ENCODE results near the gene GBE1. TPM values are rescaled to one million over a fixed set of nuclear protein-coding genes. Genes with fewer than 3 reads are reported as not detected.

Gene GBE1
- total RNA-seq, 5 donors from 2014 or later (not counting 1 experiment from before 2014, with no cell fraction given): 8.1 to 9.2 (median 8.7) TPM

DNA sequence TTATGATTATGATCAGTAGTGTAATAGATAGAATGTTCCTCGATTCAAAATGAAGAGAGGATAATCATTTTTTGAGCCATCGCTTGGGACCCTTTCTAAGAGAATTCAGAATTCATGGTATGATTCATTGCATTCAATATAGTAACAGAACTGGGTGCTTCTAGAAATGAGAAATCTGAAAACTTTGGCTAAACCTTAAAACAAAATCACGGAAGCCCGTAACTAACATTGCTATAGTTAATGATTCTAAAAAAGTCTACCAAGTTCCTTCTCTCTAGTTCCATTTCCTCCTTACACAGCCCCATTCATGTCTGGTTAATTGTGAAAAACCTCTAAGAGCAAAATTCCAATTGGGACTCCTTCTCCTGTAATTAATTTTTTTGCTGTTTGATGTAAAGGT lies 217.1 kb downstream of the GBE1 start:
- no peaks in the 10 kb centered on the region for H3K9me3 ChIP-seq
- Mint-ChIP-seq H3K36me3 (peaks cover 17% of the 10 kb centered on the region), H3K4me1 (peaks cover 0 to 4% (median 0%) of the 10 kb centered on the region in 3 donors), H3K27me3 (no peaks in the 10 kb centered on the region), H3K9me3 (peaks cover 4 to 6% (median 6%) of the 10 kb centered on the region in 3 donors), H3K27ac (no peak overlapping the region), H3K4me3 (no peak overlapping the region)
- no peak overlapping the region for H3K27ac ChIP-seq (ENCODE audit: low read length)
- H3K4me3 ChIP-seq (ENCODE audit: control insufficient read depth in 1 of 2, extremely low read depth in 1 of 2, low read length in 1 of 2): no peak overlapping the region
- H3K27me3 ChIP-seq (replicated peaks in 1 of 2; ENCODE audit: control insufficient read depth in 2 of 2, extremely low read depth in 1 of 2, insufficient read depth in 2 of 2, low read length in 1 of 2): no peaks in the 10 kb centered on the region
- H3K36me3 ChIP-seq (ENCODE audit: control insufficient read depth in 2 of 2, extremely low read depth in 1 of 2, insufficient read depth in 1 of 2, low read length in 1 of 2): no peaks in the 10 kb centered on the region
- WGBS (ENCODE audit: insufficient coverage): no CpG with 5 or more reads among the region's 4 CpGs
- no peak for DNase-seq
- ATAC-seq (replicated peaks in 1 of 4): no peak
- CTCF ChIA-PET: no interaction called here
- POLR2A ChIA-PET: no interaction called here
- H3K4me1 ChIP-seq (ENCODE audit: control insufficient read depth in 1 of 2, extremely low read depth in 1 of 2, insufficient read depth in 2 of 2, low read length in 2 of 2): no peaks in the 10 kb centered on the region

DNA sequence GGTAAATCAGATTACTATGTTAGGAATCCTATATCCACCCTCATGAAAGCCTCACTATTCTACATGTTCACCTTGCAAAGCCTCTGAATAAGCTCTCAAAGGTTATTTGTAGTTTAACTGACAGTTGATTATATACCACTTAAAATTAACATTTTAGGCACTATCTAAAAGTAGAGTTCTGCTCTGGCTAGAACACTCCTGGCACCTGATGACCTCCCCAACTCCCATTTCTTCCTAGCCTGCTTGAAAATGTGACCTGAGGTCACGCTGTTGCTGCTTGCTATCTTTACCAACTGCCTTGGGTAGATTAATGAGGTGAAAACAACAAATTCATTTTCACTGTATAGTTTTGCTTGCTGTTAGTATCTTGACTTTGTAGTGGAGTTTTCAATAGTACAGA lies 220.7 kb downstream of the GBE1 start:
- no CpG with 5 or more reads among the region's 1 CpG for WGBS (ENCODE audit: insufficient coverage)

DNA sequence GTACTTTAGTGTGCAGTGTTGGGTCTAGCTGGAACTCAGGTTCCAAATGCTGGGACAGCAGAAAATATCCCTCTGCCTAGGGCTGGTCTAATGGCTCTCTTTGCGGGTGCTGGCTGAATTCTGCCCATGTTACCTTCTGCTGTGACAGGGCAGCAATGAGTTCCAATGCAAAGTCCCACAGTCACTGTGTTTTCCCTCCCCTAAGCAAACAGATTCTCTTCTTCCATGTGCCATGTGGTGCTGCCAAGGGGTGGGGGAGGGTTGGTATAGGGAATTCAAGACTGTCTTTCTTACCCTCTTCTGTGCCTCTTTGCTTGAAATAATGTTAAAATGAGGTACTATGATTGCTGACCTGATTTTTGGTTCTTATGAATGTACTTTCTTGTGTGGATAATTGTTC lies 229.6 kb downstream of the GBE1 start:
- H3K27me3 ChIP-seq (replicated peaks in 1 of 2; ENCODE audit: control insufficient read depth in 2 of 2, extremely low read depth in 1 of 2, insufficient read depth in 2 of 2, low read length in 1 of 2): no peaks in the 10 kb centered on the region
- peaks cover 70% of the 10 kb centered on the region for H3K36me3 Mint-ChIP-seq
- no peak overlapping the region for H3K4me3 Mint-ChIP-seq
- peaks cover 7 to 27% (median 19%) of the 10 kb centered on the region in 3 donors for H3K9me3 Mint-ChIP-seq
- no peak overlapping the region for H3K27ac ChIP-seq (ENCODE audit: low read length)
- WGBS (ENCODE audit: insufficient coverage): 100% methylated on average over 1 of the region's 1 CpG
- H3K9me3 ChIP-seq: no peaks in the 10 kb centered on the region
- ATAC-seq (replicated peaks in 1 of 4) (no peak), DNase-seq (no peak)
- no peaks in the 10 kb centered on the region for H3K4me1 Mint-ChIP-seq
- no peaks in the 10 kb centered on the region for H3K4me1 ChIP-seq (ENCODE audit: control insufficient read depth in 1 of 2, extremely low read depth in 1 of 2, insufficient read depth in 2 of 2, low read length in 2 of 2)
- CTCF ChIA-PET: no interaction called here
- no peak overlapping the region for H3K4me3 ChIP-seq (ENCODE audit: control insufficient read depth in 1 of 2, extremely low read depth in 1 of 2, low read length in 1 of 2)
- no peak overlapping the region for H3K27ac Mint-ChIP-seq
- no peaks in the 10 kb centered on the region for H3K36me3 ChIP-seq (ENCODE audit: control insufficient read depth in 2 of 2, extremely low read depth in 1 of 2, insufficient read depth in 1 of 2, low read length in 1 of 2)
- POLR2A ChIA-PET: no interaction called here
- H3K27me3 Mint-ChIP-seq: no peaks in the 10 kb centered on the region

More for the DNA sequence above, 220.7 kb downstream of the GBE1 start:
- Mint-ChIP-seq H3K27me3 (no peaks in the 10 kb centered on the region), H3K9me3 (no peaks in the 10 kb centered on the region), H3K4me1 (no peaks in the 10 kb centered on the region), H3K4me3 (no peak overlapping the region), H3K27ac (no peak overlapping the region), H3K36me3 (peaks cover 12% of the 10 kb centered on the region)
- ATAC-seq (replicated peaks in 1 of 4) (no peak), DNase-seq (no peak)
- Histone ChIP-seq H3K27me3 (replicated peaks in 1 of 2; ENCODE audit: control insufficient read depth in 2 of 2, extremely low read depth in 1 of 2, insufficient read depth in 2 of 2, low read length in 1 of 2) (no peaks in the 10 kb centered on the region), H3K4me3 (ENCODE audit: control insufficient read depth in 1 of 2, extremely low read depth in 1 of 2, low read length in 1 of 2) (no peak overlapping the region), H3K4me1 (ENCODE audit: control insufficient read depth in 1 of 2, extremely low read depth in 1 of 2, insufficient read depth in 2 of 2, low read length in 2 of 2) (no peaks in the 10 kb centered on the region), H3K9me3 (no peaks in the 10 kb centered on the region), H3K36me3 (ENCODE audit: control insufficient read depth in 2 of 2, extremely low read depth in 1 of 2, insufficient read depth in 1 of 2, low read length in 1 of 2) (no peaks in the 10 kb centered on the region), H3K27ac (ENCODE audit: low read length) (no peak overlapping the region)
- ChIA-PET CTCF (no interaction called here), POLR2A (no interaction called here)

DNA sequence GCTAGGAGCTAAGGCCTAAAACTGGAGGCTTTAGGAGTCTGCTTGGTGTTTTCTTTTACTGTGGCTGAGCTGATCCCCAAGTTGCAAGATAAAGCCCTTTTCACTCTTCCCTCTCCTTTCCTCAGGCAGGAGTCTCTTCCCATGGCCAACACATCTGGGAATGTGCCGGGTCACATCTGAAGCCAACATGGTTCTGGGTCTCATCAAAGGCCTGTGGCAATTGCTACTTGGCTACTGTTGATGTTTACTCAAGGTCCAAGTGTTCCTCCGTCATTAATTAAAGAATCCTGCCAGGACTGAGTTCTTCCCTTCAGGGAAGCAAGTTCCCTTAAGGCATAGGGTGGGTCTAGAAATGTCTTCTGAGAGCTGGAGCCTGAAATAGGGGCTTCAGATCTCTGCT lies 230.2 kb downstream of the GBE1 start:
- POLR2A ChIA-PET: no interaction called here
- Histone ChIP-seq H3K27ac (ENCODE audit: low read length) (no peak overlapping the region), H3K4me1 (ENCODE audit: control insufficient read depth in 1 of 2, extremely low read depth in 1 of 2, insufficient read depth in 2 of 2, low read length in 2 of 2) (no peaks in the 10 kb centered on the region), H3K9me3 (no peaks in the 10 kb centered on the region), H3K27me3 (replicated peaks in 1 of 2; ENCODE audit: control insufficient read depth in 2 of 2, extremely low read depth in 1 of 2, insufficient read depth in 2 of 2, low read length in 1 of 2) (no peaks in the 10 kb centered on the region), H3K4me3 (ENCODE audit: control insufficient read depth in 1 of 2, extremely low read depth in 1 of 2, low read length in 1 of 2) (no peak overlapping the region), H3K36me3 (ENCODE audit: control insufficient read depth in 2 of 2, extremely low read depth in 1 of 2, insufficient read depth in 1 of 2, low read length in 1 of 2) (no peaks in the 10 kb centered on the region)
- DNase-seq: no peak
- no peak overlapping the region for H3K27ac Mint-ChIP-seq
- 88% methylated on average over 1 of the region's 2 CpGs for WGBS (ENCODE audit: insufficient coverage)
- H3K4me1 Mint-ChIP-seq: no peaks in the 10 kb centered on the region
- peaks cover 7 to 27% (median 19%) of the 10 kb centered on the region in 3 donors for H3K9me3 Mint-ChIP-seq
- H3K4me3 Mint-ChIP-seq: no peak overlapping the region
- H3K36me3 Mint-ChIP-seq: peaks cover 72% of the 10 kb centered on the region
- CTCF ChIA-PET: no interaction called here
- no peaks in the 10 kb centered on the region for H3K27me3 Mint-ChIP-seq
- no peak for ATAC-seq (replicated peaks in 1 of 4)

DNA sequence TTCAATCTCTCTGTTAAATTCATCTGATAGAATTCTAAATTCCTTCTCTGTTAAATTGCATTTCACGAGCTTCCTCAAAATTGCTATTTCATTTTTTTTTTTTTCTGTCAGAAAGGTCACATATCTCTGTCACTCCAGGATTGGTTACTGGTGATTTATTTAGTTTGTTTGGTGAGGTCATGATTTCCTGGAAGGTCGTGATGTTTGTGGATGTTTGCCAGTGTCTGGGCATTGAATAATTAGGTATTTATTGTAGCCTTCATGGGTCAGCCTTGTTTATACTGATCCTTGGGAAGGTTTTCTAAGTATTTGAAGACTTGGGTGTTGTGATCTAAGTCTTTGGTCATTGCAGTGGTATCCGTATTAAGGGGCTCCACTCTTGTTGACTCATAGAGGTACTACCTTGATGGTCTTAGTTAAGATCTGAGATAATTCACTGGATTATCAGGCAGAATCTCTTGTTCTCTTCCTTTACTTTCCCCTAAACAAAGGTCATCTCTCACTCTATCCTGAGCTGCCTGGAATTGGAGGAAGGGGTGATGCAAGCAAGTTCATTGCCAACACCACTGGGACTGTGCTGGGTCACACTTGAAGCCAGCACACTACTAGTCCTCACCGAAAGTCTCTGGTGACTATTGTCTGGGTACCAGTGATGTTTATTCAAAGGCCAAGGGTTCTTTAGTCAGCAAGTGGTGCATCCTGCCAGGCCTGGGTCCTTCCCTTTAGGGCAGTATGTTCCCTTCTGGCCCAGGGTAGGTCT lies 231.1 kb downstream of the GBE1 start:
- H3K36me3 Mint-ChIP-seq: peaks cover 74% of the 10 kb centered on the region
- H3K4me3 Mint-ChIP-seq: no peak overlapping the region
- H3K4me1 Mint-ChIP-seq: no peaks in the 10 kb centered on the region
- Histone ChIP-seq H3K4me1 (ENCODE audit: control insufficient read depth in 1 of 2, extremely low read depth in 1 of 2, insufficient read depth in 2 of 2, low read length in 2 of 2) (no peaks in the 10 kb centered on the region), H3K27me3 (replicated peaks in 1 of 2; ENCODE audit: control insufficient read depth in 2 of 2, extremely low read depth in 1 of 2, insufficient read depth in 2 of 2, low read length in 1 of 2) (no peaks in the 10 kb centered on the region), H3K4me3 (ENCODE audit: control insufficient read depth in 1 of 2, extremely low read depth in 1 of 2, low read length in 1 of 2) (no peak overlapping the region), H3K36me3 (ENCODE audit: control insufficient read depth in 2 of 2, extremely low read depth in 1 of 2, insufficient read depth in 1 of 2, low read length in 1 of 2) (no peaks in the 10 kb centered on the region), H3K27ac (ENCODE audit: low read length) (no peak overlapping the region), H3K9me3 (no peaks in the 10 kb centered on the region)
- ATAC-seq (replicated peaks in 1 of 4): no peak
- H3K27me3 Mint-ChIP-seq: no peaks in the 10 kb centered on the region
- ChIA-PET CTCF (no interaction called here), POLR2A (no interaction called here)
- DNase-seq: no peak
- WGBS (ENCODE audit: insufficient coverage): 65% methylated on average over 2 of the region's 4 CpGs
- no peak overlapping the region for H3K27ac Mint-ChIP-seq
- peaks cover 13 to 31% (median 25%) of the 10 kb centered on the region in 3 donors for H3K9me3 Mint-ChIP-seq

DNA sequence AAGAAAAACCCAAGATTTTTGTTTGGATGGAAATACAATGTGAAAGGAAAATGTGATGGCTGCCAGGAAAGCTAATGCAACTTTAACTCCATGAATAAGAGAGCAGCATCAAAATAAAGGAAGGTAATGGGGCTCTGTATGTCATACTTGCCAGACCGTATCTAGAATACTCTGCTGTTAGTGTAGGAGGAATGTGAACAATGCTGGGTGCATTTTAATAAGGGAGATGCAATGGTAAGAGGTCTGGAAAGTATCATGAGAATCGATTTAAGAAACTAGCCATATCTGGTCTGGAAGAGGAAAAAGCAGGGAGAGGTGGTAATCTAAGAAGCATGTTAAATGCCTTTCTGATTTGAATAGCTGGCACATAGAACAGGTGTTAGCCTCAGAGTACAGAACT lies 239.6 kb downstream of the GBE1 start:
- Histone ChIP-seq H3K9me3 (no peaks in the 10 kb centered on the region), H3K4me1 (ENCODE audit: control insufficient read depth in 1 of 2, extremely low read depth in 1 of 2, insufficient read depth in 2 of 2, low read length in 2 of 2) (no peaks in the 10 kb centered on the region), H3K27me3 (replicated peaks in 1 of 2; ENCODE audit: control insufficient read depth in 2 of 2, extremely low read depth in 1 of 2, insufficient read depth in 2 of 2, low read length in 1 of 2) (no peaks in the 10 kb centered on the region), H3K4me3 (ENCODE audit: control insufficient read depth in 1 of 2, extremely low read depth in 1 of 2, low read length in 1 of 2) (no peak overlapping the region), H3K36me3 (ENCODE audit: control insufficient read depth in 2 of 2, extremely low read depth in 1 of 2, insufficient read depth in 1 of 2, low read length in 1 of 2) (no peaks in the 10 kb centered on the region), H3K27ac (ENCODE audit: low read length) (no peak overlapping the region)
- Mint-ChIP-seq H3K36me3 (peaks cover 9% of the 10 kb centered on the region), H3K27me3 (no peaks in the 10 kb centered on the region), H3K9me3 (peaks cover 5 to 6% (median 6%) of the 10 kb centered on the region in 3 donors), H3K4me3 (no peak overlapping the region), H3K27ac (no peak overlapping the region), H3K4me1 (no peaks in the 10 kb centered on the region)
- WGBS (ENCODE audit: insufficient coverage): 83% methylated on average over 2 of the region's 2 CpGs
- CTCF ChIA-PET: no interaction called here
- POLR2A ChIA-PET: no interaction called here
- DNase-seq: no peak
- no peak for ATAC-seq (replicated peaks in 1 of 4)

DNA sequence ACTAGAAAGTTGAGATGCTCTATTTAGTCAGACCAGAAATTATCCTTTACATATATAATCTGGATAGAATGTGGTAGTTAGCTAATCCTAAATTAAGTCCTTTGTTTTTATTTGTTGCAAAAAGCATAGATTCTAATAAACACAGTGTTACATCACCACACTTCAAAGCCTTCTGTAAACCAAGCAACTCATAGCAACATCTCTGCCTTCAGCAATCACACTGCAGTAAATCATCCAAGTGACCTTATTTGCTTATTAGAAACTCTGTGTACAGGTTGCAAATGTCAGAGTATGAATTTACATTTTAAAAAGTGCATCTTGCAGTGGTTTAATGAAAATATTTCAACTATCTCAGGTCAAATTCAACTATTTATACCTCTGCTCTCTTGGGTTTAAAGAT lies 242.5 kb downstream of the GBE1 start:
- Histone ChIP-seq H3K36me3 (ENCODE audit: control insufficient read depth in 2 of 2, extremely low read depth in 1 of 2, insufficient read depth in 1 of 2, low read length in 1 of 2) (no peaks in the 10 kb centered on the region), H3K9me3 (no peaks in the 10 kb centered on the region), H3K27me3 (replicated peaks in 1 of 2; ENCODE audit: control insufficient read depth in 2 of 2, extremely low read depth in 1 of 2, insufficient read depth in 2 of 2, low read length in 1 of 2) (no peaks in the 10 kb centered on the region), H3K4me1 (ENCODE audit: control insufficient read depth in 1 of 2, extremely low read depth in 1 of 2, insufficient read depth in 2 of 2, low read length in 2 of 2) (no peaks in the 10 kb centered on the region), H3K4me3 (ENCODE audit: control insufficient read depth in 1 of 2, extremely low read depth in 1 of 2, low read length in 1 of 2) (no peak overlapping the region), H3K27ac (ENCODE audit: low read length) (no peak overlapping the region)
- Mint-ChIP-seq H3K4me3 (no peak overlapping the region), H3K9me3 (no peaks in the 10 kb centered on the region), H3K36me3 (peaks cover 3% of the 10 kb centered on the region), H3K27ac (no peak overlapping the region), H3K4me1 (no peaks in the 10 kb centered on the region), H3K27me3 (no peaks in the 10 kb centered on the region)
- DNase-seq: no peak
- no peak for ATAC-seq (replicated peaks in 1 of 4)
- POLR2A ChIA-PET: no interaction called here
- CTCF ChIA-PET: no interaction called here
